Hypothalamus (tissue), 51 donors: ENCODE data around the gene BBS1.

Source experiments
- DNase-seq, 51 donors: peaks; one replicate each; lab custom pipeline; 2025; lab: John Stamatoyannopoulos, UW

Gene BBS1

DNA sequence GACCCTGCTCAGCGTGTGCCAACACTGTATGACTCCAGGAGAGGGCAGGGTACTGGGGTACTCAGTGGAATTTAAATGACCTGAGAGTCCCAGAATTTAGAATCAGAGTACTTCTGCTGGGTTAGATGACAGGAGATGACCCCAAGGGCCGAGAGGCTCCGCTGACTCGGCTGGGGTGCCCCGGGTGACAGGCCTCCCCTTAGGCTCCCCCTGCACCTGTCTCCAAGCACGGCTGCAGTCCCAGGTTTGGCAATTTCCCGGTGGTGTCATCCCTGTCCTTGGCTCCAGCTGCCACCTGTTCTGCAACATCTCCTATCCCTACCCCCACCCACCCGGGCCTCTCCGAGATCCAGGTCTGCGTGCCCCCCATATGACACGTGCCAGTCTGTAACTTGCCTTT is 37.6 kb downstream of the BBS1 start:
- DNase-seq, result no peak

DNA sequence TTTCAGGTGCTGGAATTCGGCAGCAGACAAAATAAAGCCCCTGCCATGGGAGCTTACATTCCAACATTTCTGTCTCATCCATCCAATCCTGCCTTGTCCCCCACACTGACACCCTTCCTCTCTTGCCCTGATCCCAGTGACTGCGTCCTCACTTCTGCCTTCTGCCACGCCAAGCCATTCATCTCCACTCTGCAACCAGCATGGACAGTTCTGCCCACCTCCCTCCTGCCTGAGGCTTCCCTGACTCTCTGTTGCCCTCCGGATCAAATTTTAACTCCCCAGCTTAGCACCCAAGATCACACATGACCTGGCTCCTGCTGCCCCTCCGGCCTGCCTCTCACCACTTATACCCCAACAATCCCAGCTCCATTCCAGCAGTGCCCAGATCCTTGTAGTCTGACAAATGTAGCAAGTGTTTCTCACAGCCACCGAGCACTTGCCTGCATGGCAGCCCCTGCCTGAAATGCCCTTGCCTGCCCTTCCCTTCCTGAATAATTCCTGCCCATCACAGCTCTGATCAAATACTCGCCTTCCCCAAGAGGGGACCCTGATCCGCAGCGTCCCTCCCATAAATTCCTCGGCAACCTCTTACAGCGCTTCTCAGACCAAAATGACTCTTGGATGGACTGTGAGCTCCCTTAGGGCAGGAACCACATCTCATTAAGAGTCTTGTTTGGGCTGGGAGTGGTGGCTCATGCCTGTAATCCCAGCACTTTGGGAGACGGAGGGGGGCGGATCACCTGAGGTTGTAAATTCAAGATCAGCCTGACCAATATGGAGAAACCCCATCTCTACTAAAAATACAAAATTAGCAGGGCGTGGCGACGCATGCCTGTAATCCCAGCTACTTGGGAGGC is 38.6 kb downstream of the BBS1 start:
- DNase-seq, result no peak

DNA sequence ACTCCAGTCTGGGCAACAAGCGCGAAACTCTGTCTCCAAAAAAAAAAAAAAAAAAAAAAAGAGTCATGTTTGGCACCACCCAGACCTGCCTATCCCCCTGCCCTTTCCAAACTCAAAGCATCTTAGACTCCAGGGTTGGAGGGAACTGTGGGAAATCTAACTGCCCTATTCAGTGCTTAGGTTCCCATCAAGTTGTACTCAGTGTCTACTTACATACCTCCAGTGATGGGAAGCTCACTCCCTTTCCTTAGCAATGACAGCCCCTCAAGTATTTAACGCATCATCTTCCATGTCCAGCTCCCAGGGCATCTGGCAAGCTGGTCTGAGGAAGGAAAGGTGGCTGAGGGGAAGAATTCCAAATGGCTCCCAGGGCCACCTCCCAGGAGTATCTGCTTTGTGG is 39.3 kb downstream of the BBS1 start:
- no peak for DNase-seq

DNA sequence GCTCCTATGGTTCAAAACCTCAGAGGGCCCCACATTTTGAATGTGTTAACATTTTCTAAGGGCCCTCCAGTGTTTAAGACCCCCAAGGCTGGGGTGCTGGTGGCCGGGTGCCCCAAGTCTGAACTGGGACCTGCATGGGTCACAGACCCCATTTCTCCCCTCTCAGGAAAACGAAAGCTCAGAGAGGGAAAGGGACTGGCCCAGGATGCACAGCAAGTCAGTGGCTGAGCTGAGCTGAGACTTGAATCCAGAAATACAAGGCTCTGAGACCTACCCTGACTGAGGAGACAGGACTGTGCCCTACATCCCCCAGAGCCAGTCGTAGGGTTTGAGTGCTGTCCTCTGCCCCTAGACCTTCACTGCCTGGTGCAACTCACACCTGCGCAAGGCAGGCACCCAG is 40.5 kb downstream of the BBS1 start:
- no peak for DNase-seq

DNA sequence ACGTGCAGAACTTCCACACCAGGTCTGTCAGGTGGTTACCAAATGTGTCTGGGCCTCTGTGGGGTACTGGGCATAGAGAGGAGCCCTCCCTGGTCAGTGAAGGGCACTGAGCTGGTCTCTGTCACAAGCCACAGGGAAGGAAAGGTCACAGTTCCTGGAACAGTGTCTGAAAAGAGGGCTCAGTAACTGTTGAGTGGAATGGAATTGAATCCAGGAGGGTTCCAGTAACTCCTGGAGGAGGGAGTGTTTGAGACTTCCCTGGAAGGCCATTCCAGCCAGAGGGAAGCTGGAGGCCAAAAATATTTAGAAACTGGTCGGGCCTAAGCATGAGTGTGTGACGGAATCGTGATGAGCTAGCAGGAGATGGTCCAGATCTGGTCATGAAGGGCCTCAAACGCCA is 44.2 kb downstream of the BBS1 start:
- no peak for DNase-seq

DNA sequence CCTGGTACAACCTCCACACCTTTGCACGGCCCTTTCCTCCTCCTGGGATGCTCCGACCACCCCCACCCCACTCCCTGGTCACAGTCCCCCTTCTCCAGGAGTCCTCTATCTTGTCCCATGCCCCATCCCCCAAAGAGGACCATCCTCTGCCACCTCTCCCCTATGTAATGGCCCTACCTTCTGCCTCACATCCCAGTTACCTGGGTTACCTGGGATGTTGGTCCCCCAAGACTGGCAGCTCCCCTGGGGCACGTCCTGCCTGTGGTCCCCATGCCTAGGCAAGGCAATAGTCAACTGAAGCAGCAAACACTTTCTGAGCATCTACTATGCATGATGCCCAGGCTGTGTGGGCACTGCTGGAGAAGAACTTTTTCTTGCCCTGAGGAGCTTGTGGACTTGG is 45.0 kb downstream of the BBS1 start:
- DNase-seq, result no peak

DNA sequence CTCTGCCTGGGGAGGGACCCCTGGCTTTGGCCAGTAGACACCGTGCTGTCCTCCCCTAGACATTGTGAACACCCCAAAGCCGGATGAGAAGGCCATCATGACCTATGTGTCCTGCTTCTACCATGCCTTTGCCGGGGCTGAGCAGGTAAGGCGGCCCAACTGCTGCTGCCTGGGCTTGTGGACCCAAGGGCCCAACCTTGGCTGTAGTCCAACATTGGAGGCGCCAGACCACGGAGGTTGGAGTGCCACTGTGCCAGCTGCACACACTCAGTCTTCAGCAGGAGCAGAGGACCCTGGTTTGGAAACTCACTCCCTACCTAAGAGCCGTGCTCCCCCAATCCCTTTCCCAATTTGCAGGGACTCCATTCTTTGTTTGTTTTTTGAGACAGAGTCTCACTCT is 45.7 kb downstream of the BBS1 start:
- DNase-seq, result no peak

DNA sequence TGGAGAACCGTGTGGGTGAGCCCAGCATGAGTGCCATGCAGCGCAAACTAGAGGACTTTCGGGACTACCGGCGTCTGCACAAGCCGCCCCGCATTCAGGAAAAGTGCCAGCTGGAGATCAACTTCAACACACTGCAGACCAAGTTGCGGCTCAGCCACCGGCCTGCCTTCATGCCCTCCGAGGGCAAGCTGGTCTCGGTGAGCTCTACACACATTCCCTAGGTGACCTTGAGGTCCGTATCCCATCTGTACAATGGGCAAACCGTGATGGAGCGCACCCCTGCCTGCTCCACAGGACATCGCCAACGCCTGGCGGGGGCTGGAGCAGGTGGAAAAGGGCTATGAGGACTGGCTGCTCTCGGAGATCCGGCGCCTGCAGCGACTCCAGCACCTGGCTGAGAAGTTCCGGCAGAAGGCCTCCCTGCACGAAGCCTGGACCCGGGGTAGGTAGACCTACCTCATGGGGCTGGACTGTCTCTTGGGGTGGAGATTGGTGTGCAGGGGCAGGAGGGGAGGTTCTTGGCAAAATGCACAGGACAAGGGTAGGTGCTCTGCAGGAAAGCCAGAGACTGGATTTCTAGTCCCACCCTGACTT is 47.4 kb downstream of the BBS1 start:
- no peak for DNase-seq

DNA sequence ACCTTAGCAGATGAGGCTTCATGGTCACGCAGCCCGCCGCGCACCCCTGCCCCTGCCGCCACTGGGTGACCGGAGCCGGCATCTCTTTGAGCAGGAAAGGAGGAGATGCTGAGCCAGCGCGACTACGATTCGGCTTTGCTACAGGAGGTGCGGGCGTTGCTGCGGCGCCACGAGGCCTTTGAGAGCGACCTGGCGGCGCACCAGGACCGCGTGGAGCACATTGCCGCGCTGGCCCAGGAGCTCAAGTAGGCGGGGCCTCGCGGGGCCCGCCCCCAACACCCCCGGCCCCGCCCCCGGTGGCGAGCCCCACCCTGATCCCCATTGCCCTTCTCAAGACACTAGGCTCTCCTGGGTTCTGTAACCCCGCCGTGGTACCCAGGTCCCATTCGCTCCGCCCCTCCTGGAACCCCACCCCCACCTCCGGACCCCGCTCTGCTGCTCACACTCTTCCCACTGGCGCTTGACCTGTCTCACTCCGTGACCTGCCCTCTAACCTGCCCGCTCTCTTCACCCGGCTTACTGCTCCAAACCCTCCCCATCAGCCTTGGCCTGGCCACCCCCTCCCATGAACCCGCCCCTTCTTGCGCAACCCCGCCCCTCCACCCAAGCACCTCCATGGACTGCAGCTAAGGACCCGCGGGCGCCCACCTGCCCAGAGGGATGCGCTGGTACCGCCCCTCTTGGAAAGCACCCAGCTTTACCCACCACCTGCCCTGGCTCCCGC is 48.9 kb downstream of the BBS1 start:
- DNase-seq, result peak in 3 of 51 donors; percentile 4 to 19 (median 11)

DNA sequence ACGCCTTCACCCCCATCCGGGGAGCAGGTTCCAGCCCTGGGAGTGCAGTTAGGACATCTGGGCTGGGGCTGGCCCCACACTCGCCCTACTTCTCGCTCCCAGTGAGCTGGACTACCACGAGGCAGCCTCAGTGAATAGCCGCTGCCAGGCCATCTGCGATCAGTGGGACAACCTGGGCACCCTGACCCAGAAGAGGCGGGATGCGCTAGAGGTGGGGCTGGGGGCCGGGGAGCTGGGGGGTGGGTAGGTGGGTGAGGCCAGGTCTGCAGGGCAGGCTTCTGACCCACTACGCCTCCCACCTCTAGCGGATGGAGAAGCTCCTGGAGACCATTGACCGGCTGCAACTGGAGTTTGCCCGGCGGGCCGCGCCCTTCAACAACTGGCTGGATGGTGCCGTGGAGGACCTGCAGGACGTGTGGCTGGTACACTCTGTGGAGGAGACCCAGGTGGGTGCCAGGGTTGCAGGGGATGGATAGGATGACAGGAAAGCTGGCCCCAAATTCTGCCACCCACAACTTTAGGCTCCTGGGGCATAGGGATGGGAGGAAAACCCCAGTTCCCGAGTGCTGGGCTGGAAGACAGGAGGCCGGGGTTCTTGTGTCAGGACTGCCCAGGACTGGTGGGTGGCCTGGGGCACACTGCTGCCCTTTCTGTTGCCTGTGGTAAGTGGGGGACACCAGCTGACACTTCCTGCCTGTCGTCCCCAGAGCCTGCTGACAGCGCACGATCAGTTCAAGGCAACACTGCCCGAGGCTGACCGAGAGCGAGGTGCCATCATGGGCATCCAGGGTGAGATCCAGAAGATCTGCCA is 49.6 kb downstream of the BBS1 start:
- DNase-seq, result no peak

DNA sequence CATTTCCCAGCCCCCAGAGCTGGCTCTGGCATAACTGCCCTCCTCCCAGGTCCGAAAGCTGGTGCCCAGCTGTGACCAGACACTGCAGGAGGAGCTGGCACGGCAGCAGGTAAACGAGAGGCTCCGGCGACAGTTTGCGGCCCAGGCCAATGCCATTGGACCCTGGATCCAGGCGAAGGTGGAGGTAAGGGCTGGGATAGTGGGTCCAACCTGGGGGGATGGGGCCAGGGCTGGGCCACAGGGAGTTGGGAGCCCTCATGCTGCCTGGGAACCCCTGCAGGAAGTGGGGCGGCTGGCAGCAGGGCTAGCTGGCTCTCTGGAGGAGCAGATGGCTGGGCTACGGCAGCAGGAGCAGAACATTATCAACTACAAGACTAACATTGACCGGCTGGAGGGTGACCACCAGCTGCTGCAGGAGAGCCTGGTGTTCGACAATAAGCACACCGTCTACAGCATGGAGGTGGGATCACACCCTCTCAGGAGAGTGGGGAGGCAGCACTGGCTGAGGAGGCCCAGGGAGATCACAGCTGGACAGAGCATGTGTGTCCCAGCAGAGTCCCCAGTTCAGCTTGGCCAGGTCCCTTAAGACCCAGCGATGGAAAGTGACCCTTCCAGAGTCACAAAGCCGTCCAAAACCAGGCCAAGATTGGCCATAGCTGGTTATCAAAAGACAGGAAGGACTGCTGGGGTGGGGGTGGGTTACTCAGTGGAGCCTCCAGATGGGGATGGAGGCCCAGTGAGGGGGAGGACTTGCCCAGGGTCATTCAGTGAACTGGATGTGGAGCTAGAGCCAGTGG is 50.9 kb downstream of the BBS1 start:
- no peak for DNase-seq

DNA sequence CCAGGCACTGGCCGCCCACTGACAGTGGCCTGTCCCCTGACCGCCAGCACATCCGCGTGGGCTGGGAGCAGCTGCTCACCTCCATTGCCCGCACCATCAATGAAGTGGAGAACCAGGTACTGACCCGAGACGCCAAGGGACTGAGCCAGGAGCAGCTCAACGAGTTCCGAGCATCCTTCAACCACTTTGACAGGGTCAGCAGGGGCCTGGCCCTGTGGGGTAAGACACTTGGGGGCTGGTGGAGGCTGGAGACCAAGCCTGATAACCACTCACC is 51.5 kb downstream of the BBS1 start:
- no peak for DNase-seq

DNA sequence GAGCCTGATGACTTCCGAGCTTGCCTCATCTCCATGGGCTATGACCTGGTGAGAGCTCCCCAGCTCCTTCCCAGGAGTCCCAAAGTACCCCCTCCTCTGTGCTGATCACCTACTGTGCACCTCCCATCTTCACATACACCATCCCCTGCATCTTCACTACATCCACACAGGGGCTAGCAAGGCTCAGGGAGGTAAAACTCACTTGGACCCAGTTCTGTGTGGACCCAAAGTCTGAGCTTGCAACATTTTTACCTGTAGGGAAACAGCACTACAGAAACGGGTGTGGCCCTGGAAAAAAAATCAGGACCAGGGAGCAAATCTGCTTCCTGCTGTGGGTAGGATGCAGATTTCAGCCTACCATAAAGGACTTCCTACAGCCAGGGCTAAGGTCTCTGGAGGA is 51.8 kb downstream of the BBS1 start:
- no peak for DNase-seq

DNA sequence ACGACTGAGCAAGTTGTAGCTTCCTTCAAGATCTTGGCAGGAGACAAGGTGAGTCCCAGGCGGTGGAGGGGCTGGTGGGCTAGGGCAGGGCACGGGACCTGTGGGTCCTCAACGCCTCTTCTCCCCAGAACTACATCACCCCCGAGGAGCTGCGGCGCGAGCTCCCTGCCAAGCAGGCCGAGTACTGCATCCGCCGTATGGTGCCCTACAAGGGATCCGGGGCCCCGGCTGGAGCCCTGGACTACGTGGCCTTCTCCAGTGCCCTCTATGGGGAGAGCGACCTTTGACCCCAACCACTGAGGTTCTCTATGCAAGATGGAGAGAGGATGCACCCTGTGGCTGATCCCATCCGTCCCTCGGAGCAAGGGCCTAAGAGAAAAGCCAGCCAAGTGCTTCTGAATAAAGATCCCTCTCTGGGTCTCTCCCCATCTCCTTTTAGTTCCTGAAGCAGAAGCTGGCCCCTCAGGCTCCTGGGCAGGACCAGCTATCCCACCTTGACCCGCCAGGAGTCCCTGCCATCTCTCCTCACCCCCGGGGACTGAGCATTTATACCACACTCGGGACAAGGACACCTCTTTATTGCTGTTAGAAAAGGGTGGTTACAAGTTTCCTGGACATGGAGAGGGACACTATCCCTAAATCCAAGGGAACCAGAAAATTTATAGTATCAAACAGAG is 52.6 kb downstream of the BBS1 start:
- no peak for DNase-seq

DNA sequence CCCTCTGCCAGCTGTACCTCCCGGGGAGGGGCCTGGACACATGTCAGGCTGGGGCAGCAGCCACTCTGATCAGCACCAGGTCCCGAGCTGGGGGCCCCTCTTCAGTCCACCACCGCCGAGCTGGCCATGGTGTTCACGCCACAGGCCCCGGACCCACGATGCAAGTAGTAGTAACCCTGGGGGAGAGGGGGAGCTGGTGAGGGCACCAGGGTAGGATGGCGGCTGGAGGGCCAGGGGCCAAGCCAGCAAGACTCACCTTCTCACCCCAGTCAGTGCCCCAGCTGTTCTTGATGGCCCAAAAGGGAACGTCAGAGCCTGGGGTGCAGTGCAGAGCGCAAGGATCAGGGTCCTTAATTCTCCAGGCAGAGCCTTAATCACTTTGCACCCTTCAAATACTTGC is 53.4 kb downstream of the BBS1 start:
- DNase-seq, result no peak

DNA sequence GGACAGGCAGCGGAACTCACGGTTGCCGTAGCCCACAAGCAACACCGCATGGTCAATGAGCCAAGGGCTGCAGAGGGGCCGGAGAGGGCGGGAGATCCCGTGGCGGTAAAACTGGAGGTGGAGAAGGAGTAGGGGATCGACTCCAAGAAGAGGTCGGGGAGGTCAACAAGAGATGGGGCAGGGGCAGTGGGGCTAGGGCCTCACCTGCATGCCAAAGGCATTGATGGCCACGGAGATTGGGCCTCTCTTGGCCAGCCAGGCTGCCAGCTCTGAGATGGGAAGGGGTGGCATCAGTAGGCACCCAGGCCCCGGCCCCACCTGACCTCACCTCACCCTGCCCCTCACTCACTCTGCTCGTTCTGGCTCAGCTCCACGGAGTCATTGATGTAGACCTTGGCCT is 54.1 kb downstream of the BBS1 start:
- no peak for DNase-seq

DNA sequence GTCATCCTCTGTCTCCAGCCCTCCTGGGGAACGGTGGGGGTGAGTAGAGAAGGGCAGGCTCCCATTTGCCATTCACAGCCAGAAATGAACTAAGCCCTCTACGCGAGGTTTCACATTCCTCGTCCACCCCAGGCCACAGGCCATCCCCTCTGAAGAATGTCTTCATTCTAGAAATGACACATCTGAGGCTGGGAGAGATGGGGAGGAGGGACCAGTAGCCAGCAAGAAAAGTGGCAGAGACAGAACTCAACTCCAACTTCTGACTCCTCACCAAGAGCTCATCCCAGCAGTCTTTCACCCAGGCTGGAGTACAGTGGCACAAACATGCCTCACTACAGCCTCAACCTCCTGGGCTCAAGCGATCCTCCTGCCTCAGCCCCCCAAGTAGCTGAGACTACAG is 54.5 kb downstream of the BBS1 start:
- DNase-seq, result no peak

DNA sequence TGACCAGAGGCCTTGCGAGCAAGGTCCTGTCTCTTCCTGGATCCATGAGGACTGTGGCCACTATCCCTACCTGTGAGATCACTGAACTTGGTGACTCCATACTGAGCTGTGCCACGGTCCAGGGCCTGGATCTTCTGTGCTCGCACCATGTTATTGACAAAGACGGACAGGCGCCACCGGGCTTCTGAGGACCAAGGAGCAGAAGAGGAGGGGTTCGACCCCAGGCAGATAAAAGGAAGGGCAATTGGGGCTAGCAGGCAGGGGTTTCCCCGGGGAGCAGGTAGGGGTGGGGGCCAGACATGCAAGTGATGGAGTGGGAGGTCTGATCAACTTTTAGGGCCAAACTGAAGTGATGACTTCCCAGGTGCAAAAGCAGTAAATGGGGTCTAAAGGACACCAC is 55.8 kb downstream of the BBS1 start:
- no peak for DNase-seq

DNA sequence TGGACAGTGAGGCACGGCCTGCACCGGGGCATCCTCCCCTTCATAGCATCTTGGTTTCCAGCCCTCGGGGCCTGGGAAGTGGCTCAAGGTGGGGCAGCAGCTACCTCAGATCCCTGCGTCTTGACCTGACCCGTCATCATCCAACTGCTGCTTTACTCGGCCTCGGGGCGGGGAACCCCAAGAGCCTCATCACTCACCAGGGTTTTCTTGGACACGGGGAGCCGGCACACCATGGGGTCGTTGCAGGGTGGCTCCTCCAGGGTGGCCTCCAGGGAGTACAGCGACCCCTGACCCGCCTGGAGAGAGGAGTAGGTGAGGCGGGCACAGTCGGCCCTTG is 57.3 kb downstream of the BBS1 start:
- no peak for DNase-seq
